ENCODE data around the gene NIPA2. TPM values are rescaled to one million over a fixed set of nuclear protein-coding genes. Genes with fewer than 3 reads are reported as not detected.

NIPA2 gene
- total RNA-seq, 1 donor from 2014 or later, result 51.5 TPM

DNA sequence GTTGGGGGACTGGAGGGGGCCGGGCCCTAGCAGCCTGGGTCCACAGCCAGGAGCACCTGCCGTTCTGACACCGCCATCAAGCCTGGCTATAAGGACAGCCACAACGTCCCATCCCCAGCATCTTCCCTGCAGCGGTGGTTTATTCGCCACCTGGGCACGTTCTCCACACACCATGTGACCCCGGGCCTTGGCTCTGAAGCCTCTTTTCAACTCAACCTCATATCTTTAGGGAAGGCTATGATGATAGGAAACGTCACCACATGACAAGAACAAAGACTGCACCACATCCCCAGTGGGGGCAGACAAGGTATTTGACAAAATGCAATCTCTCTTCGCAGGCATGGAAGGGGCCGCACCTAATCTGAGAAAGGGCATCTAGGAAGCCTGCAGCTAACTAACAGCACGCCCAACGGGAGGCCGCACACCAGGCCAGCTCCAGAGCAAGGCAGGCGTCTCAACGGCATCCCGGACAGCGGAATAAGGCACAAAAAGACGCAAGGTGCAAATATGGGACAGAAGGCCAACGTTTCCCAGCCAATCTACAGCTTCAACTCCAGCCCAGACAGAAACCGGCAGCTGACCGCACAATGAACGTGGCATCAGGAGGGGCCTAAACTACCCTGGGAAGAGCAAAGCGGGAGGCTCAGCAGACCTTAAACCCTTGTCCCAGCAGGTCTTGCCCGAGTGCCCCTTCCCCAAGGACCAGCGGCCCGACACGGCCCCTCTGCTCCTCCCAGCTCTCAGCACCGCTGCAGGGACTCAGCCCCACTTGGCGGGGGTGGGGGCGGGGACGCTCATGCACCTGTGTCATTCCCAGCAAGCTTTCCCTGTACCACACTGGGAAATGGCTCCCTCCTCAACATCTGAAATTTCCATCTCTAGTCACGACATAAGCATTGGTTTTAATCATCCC is 41.9 kb downstream of the NIPA2 start:
- Histone ChIP-seq H4K20me1 (ENCODE audit: low read depth) (no peaks in the 10 kb centered on the region), H3K27me3 (no peaks in the 10 kb centered on the region), H3K27ac (no peak overlapping the region), H2AFZ (replicated peaks) (no peak overlapping the region), H3K4me2 (no peak overlapping the region), H3K4me1 (no peaks in the 10 kb centered on the region), H3K36me3 (peaks cover 5% of the 10 kb centered on the region), H3K9me3 (ENCODE audit: low read depth) (no peaks in the 10 kb centered on the region), H3K4me3 (no peak overlapping the region), H3K9ac (no peak overlapping the region), H3K79me2 (ENCODE audit: low read depth) (no peaks in the 10 kb centered on the region), H3F3A (ENCODE audit: low read depth) (no peaks in the 10 kb centered on the region)
- H3K4me3 Mint-ChIP-seq, result no peak overlapping the region
- no peak for DNase-seq (ENCODE audit: low spot score)
- peaks cover 8% of the 10 kb centered on the region for H3K27me3 Mint-ChIP-seq (ENCODE audit: insufficient read depth, low read depth)
- H3K27ac Mint-ChIP-seq, result peak overlapping the region; percentile 14
- TF ChIP-seq, protein P1, sequence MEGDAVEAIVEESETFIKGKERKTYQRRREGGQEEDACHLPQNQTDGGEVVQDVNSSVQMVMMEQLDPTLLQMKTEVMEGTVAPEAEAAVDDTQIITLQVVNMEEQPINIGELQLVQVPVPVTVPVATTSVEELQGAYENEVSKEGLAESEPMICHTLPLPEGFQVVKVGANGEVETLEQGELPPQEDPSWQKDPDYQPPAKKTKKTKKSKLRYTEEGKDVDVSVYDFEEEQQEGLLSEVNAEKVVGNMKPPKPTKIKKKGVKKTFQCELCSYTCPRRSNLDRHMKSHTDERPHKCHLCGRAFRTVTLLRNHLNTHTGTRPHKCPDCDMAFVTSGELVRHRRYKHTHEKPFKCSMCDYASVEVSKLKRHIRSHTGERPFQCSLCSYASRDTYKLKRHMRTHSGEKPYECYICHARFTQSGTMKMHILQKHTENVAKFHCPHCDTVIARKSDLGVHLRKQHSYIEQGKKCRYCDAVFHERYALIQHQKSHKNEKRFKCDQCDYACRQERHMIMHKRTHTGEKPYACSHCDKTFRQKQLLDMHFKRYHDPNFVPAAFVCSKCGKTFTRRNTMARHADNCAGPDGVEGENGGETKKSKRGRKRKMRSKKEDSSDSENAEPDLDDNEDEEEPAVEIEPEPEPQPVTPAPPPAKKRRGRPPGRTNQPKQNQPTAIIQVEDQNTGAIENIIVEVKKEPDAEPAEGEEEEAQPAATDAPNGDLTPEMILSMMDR (IDR thresholded peaks at IDR 0.05), result no peak
- TF ChIP-seq EZH2phosphoT487 (IDR thresholded peaks at IDR 0.05) (no peak), EZH2 (IDR thresholded peaks at IDR 0.05) (no peak)
- no peaks in the 10 kb centered on the region for H3K9me3 Mint-ChIP-seq
- peaks cover 45% of the 10 kb centered on the region for H3K36me3 Mint-ChIP-seq
- H3K4me1 Mint-ChIP-seq, result peaks cover 4% of the 10 kb centered on the region

DNA sequence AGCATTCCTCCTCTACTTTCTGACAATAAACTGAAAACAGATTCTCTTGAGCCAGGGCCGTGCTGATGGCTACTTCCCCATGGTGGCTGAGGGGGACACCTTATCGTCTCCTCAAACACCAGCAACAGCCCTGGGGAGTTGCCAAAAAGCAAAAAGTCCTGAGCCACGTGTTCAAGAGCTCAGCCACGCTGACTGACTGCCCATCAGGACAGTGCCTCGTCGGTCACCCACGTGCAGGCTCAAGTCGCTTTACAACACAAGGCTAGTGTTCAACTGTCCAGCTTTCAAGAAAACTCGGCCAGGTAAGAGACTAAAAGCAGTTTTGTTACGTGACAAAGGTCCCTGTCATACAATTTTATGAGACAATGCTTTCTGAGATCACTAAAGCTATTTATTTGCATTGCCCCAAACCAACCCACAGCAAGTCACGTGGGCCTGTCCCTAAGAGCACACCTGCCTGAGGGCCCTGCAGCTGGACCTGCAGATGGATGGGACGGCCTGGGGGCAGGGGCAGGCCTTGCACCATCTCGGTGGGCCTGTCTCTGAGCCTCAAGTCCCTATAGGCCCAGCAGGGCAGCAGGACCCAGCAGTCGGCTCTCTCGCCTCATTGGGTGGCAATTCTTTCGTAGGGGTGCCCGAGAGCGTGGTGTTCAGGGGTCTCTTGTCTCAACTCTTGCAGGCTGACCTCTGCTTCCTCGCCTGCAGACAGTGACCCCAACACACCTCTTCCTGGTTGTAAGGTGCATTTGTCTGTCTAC is 42.7 kb downstream of the NIPA2 start:
- Histone ChIP-seq H3K36me3 (peaks cover 5% of the 10 kb centered on the region), H3K27ac (no peak overlapping the region)

DNA sequence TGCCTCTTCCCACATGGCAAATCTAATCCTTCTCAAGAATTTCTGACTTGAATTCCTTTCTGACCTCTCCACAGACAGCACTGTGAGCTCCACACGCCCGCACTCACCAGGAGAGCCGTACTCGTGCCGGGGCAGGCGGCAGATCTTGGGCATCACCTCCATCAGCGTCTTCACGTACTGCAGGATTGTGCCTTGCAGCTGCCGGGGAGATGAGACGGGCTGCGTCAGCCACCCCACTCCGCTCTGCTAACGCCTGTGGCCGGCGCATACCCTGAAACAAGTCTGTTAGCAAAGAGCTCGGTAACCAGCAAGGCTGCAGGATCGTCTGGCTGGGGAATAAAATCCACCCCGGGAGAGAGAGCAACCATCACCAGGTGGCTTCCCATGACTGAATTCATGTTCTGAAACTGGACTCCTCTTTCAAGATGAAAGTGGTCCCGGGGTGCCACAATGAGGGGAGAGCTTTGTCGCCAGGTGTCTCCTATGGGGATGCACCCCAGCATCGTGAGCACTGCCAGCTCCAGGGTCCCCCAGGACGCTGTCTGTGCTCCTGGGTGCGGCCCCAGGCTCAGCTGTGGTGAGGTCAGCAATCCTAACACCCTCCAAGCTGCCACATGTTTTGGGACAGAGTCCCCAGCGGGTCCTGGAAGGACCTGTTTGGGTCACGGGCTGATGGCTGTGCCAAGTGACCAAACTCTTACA is 43.4 kb downstream of the NIPA2 start:
- no peak overlapping the region for H2AFZ ChIP-seq (replicated peaks)
- no peaks in the 10 kb centered on the region for H3K4me1 ChIP-seq
- H3K27ac ChIP-seq, result no peak overlapping the region
- H3K79me2 ChIP-seq (ENCODE audit: low read depth), result no peaks in the 10 kb centered on the region
- H3K27me3 ChIP-seq, result no peaks in the 10 kb centered on the region
- no peak overlapping the region for H3K4me3 Mint-ChIP-seq
- TF ChIP-seq EZH2phosphoT487 (IDR thresholded peaks at IDR 0.05) (no peak), EZH2 (IDR thresholded peaks at IDR 0.05) (no peak)
- TF ChIP-seq, protein P1 (IDR thresholded peaks at IDR 0.05), result no peak
- no peak overlapping the region for H3K4me2 ChIP-seq
- no peaks in the 10 kb centered on the region for H3F3A ChIP-seq (ENCODE audit: low read depth)
- H3K9me3 Mint-ChIP-seq, result no peaks in the 10 kb centered on the region
- DNase-seq (ENCODE audit: low spot score), result no peak
- peaks cover 37% of the 10 kb centered on the region for H3K36me3 Mint-ChIP-seq
- H4K20me1 ChIP-seq (ENCODE audit: low read depth), result no peaks in the 10 kb centered on the region
- H3K4me3 ChIP-seq, result no peak overlapping the region
- peaks cover 8% of the 10 kb centered on the region for H3K27me3 Mint-ChIP-seq (ENCODE audit: insufficient read depth, low read depth)
- no peak overlapping the region for H3K9ac ChIP-seq
- H3K27ac Mint-ChIP-seq, result no peak overlapping the region
- no peaks in the 10 kb centered on the region for H3K9me3 ChIP-seq (ENCODE audit: low read depth)
- H3K4me1 Mint-ChIP-seq, result no peaks in the 10 kb centered on the region
- H3K36me3 ChIP-seq, result peaks cover 5% of the 10 kb centered on the region

More for the DNA sequence above, 42.7 kb downstream of the NIPA2 start:
- Mint-ChIP-seq H3K27ac (peak overlapping the region; percentile 14), H3K9me3 (no peaks in the 10 kb centered on the region), H3K27me3 (ENCODE audit: insufficient read depth, low read depth) (peaks cover 8% of the 10 kb centered on the region), H3K4me3 (no peak overlapping the region), H3K4me1 (peaks cover under 1% of the 10 kb centered on the region), H3K36me3 (peaks cover 36% of the 10 kb centered on the region)
- Histone ChIP-seq H3K4me3 (no peak overlapping the region), H3K9me3 (ENCODE audit: low read depth) (no peaks in the 10 kb centered on the region), H4K20me1 (ENCODE audit: low read depth) (no peaks in the 10 kb centered on the region), H3K4me1 (no peaks in the 10 kb centered on the region), H2AFZ (replicated peaks) (no peak overlapping the region), H3K9ac (no peak overlapping the region), H3K79me2 (ENCODE audit: low read depth) (no peaks in the 10 kb centered on the region), H3K4me2 (no peak overlapping the region), H3K27me3 (no peaks in the 10 kb centered on the region), H3F3A (ENCODE audit: low read depth) (no peaks in the 10 kb centered on the region)
- DNase-seq (ENCODE audit: low spot score), result no peak
- TF ChIP-seq EZH2 (IDR thresholded peaks at IDR 0.05), result no peak
- no peak for TF ChIP-seq EZH2phosphoT487 (IDR thresholded peaks at IDR 0.05)
- TF ChIP-seq, protein P1 (IDR thresholded peaks at IDR 0.05), result no peak

Measured in neural progenitor cell (in vitro differentiated cells).